ENCODE measurements around the gene KCNAB3. TPM values are rescaled to one million over a fixed set of nuclear protein-coding genes. Genes with fewer than 3 reads are reported as not detected.

The KCNAB3 gene
- total and polyA plus RNA-seq, 2 donors (not counting 3 experiments of a cell fraction or from before 2014, with no cell fraction given), result 1.3 to 2.4 TPM

- ChIA-PET POLR2A (no interaction called here), CTCF (interaction anchor here (1.1 to 1.5 kb wide), 2 partner anchors 42 to 51 kb away, joined by 3 to 4 read pairs; no protein-coding TSS in a partner anchor)
- Histone ChIP-seq H3K9me1 (replicated peaks; ENCODE audit: control insufficient read depth, extremely low read depth, insufficient read depth, low read length) (no peaks in the 10 kb centered on the region), H3K4me2 (ENCODE audit: insufficient read depth, low read length) (no peak overlapping the region), H3K9me3 (replicated peaks; ENCODE audit: control insufficient read depth, insufficient read depth, low read length) (no peaks in the 10 kb centered on the region), H3K4me1 (ENCODE audit: control insufficient read depth, extremely low read depth, insufficient read depth, low read length) (no peaks in the 10 kb centered on the region), H3K79me2 (ENCODE audit: control insufficient read depth, insufficient read depth, low read length) (no peaks in the 10 kb centered on the region), H3K27ac (ENCODE audit: insufficient read depth, low read depth, low read length) (no peak overlapping the region), H3K27me3 (ENCODE audit: control insufficient read depth in 2 of 2, insufficient read depth in 2 of 2, low read length in 2 of 2) (no peaks in the 10 kb centered on the region), H3K9ac (replicated peaks; ENCODE audit: extremely low read depth, insufficient read depth, low read length) (no peak overlapping the region), H4K20me1 (replicated peaks; ENCODE audit: control insufficient read depth, extremely low read depth, insufficient read depth, low read length) (no peaks in the 10 kb centered on the region), H3K36me3 (ENCODE audit: control insufficient read depth in 2 of 2, extremely low read depth in 1 of 2, insufficient read depth in 2 of 2, low read length in 2 of 2) (peaks cover 24 to 32% of the 10 kb centered on the region in 2 experiments), H3K4me3 (replicated peaks in 1 of 3; ENCODE audit: insufficient read depth in 1 of 3, low read depth in 1 of 3, low read length in 3 of 3) (no peak overlapping the region), H2AFZ (ENCODE audit: low read depth, low read length) (no peak overlapping the region)
- DNase-seq (ENCODE audit: low read depth, low spot score) (no peak), FAIRE-seq (no peak)
- BruUV-seq (replicated peaks), result no TSS peak
- intact Hi-C loops (cut with micrococcal nuclease), result no loop called here
- TF ChIP-seq POLR2A (IDR thresholded peaks at IDR 0.05; ENCODE audit: low read depth, low read length), result no peak
- TF ChIP-seq POLR2AphosphoS5 (IDR thresholded peaks at IDR 0.05; ENCODE audit: insufficient read depth, low read depth, low read length), result no peak
- no peak for TF ChIP-seq JUN (IDR thresholded peaks at IDR 0.05; ENCODE audit: borderline replicate concordance, insufficient read depth, insufficient read length, low read depth)
- TF ChIP-seq EZH2 (IDR thresholded peaks at IDR 0.05; ENCODE audit: borderline replicate concordance, low read depth, low read length, severe bottlenecking), result no peak
- TF ChIP-seq GATA2 (IDR thresholded peaks at IDR 0.05; ENCODE audit: insufficient read depth, insufficient read length, low read depth, low read length), result no peak
- no peak for TF ChIP-seq FOS (IDR thresholded peaks at IDR 0.05; ENCODE audit: borderline replicate concordance, insufficient read depth, low read length)
- TF ChIP-seq MAX (IDR thresholded peaks at IDR 0.05; ENCODE audit: insufficient read depth, insufficient read length), result no peak
- no peak for TF ChIP-seq CTCF (IDR thresholded peaks at IDR 0.05; ENCODE audit: extremely low read depth in 1 of 2, insufficient read depth in 1 of 2, low read depth in 1 of 2, low read length in 2 of 2)
- TF ChIP-seq MYC (IDR thresholded peaks at IDR 0.05; ENCODE audit: low read depth, low read length), result no peak
- dilution Hi-C loops (cut with MboI; ENCODE audit: extremely low pct_ligation_motif_present, low sequenced_read_pairs), result no loop called here
These were observed 16.8 kb upstream of the KCNAB3 start for GRCh38 chr17:7946441-7946840.
